Peyer's patch (tissue), 4 donors: ENCODE data around the gene AMER2. TPM values are rescaled to one million over a fixed set of nuclear protein-coding genes. Genes with fewer than 3 reads are reported as not detected.

Experiments
- DNase-seq, 3 donors: peaks; one replicate each; pipeline ENCODE4 v3.0.0-alpha.2; 2017 to 2019
- H3K27ac ChIP-seq, 4 donors: fragments of 200-600 bp; sonication (generic); one replicate each; pipeline ENCODE4 v1.5.1; 2016 to 2019
- H3K27me3 ChIP-seq, 2 donors: fragments of 200-600 bp; sonication (generic); one replicate each; pipeline ENCODE4 v1.5.1; 2019
- H3K36me3 ChIP-seq, 3 donors: fragments of 200-600 bp; sonication (generic); one replicate each; pipeline ENCODE4 v1.5.1; 2016 to 2019
- H3K4me1 ChIP-seq, 4 donors: fragments of 200-600 bp; sonication (generic); one replicate each; pipeline ENCODE4 v1.5.1; 2016 to 2019
- H3K4me3 ChIP-seq, 4 donors: fragments of 200-600 bp; sonication (generic); 1 replicate in 3 of 4; 2 replicates in 1 of 4; pipeline ENCODE4 v1.5.1; 2016 to 2019; ENCODE audit warnings: mild to moderate bottlenecking in 1 of 4
- H3K9me3 ChIP-seq, 4 donors: fragments of 200-600 bp; sonication (generic); one replicate each; pipeline ENCODE4 v1.5.1; 2016 to 2019; ENCODE audit warnings: mild to moderate bottlenecking in 1 of 4
- CTCF ChIP-seq, 6 experiments: fragments of 450-650 bp in 4 of 6; fragments of 200-600 bp in 2 of 6; sonication (generic) in 1 of 6; IDR thresholded peaks; one replicate each; pipeline ENCODE4 v1.5.1; 2017 to 2019; ENCODE audit warnings: antibody characterized with exemption in 6 of 6, mild to moderate bottlenecking in 3 of 6, moderate library complexity in 1 of 6
- POLR2A ChIP-seq, 2 donors: fragments of 450-650 bp; IDR thresholded peaks; one replicate each; pipeline ENCODE4 v1.5.1; 2017; ENCODE audit warnings: antibody characterized with exemption in 2 of 2, mild to moderate bottlenecking in 2 of 2, moderate library complexity in 2 of 2
- total RNA-seq, 4 donors: library from RNA; depleted of rRNA; stranded (reverse); fragments of >200 nt; gene quantifications; one replicate each; pipeline ENCODE4 v1.1.0, GENCODE V29; 2016

AMER2 gene
- total RNA-seq, 4 donors from 2014 or later, result not detected

- H3K27me3 ChIP-seq, result no peaks in the 10 kb centered on the region
Measured at GRCh38 chr13:25149711-25150110, 22.4 kb downstream of the AMER2 start.

GRCh38 chr13:25148402-25148771, 23.7 kb downstream of the AMER2 start:
- Histone ChIP-seq H3K27me3 (no peaks in the 10 kb centered on the region), H3K4me1 (no peaks in the 10 kb centered on the region), H3K9me3 (no peaks in the 10 kb centered on the region), H3K4me3 (no peak overlapping the region), H3K36me3 (no peaks in the 10 kb centered on the region), H3K27ac (no peak overlapping the region)
- no peak for DNase-seq
- TF ChIP-seq POLR2A (IDR thresholded peaks at IDR 0.05) (no peak), CTCF (IDR thresholded peaks at IDR 0.05) (no peak)

More at GRCh38 chr13:25149711-25150110, 22.4 kb downstream of the AMER2 start:
- DNase-seq, result no peak
- TF ChIP-seq CTCF (IDR thresholded peaks at IDR 0.05), result no peak
- TF ChIP-seq POLR2A (IDR thresholded peaks at IDR 0.05), result no peak
- Histone ChIP-seq H3K4me1 (no peaks in the 10 kb centered on the region), H3K4me3 (no peak overlapping the region), H3K36me3 (no peaks in the 10 kb centered on the region), H3K27ac (no peak overlapping the region), H3K9me3 (no peaks in the 10 kb centered on the region)

GRCh38 chr13:25147638-25148401, 24.3 kb downstream of the AMER2 start:
- TF ChIP-seq CTCF (IDR thresholded peaks at IDR 0.05), result no peak
- Histone ChIP-seq H3K4me3 (no peak overlapping the region), H3K9me3 (no peaks in the 10 kb centered on the region)

GRCh38 chr13:25143706-25144105, 28.4 kb downstream of the AMER2 start:
- TF ChIP-seq CTCF (IDR thresholded peaks at IDR 0.05) (no peak), POLR2A (IDR thresholded peaks at IDR 0.05) (no peak)
- Histone ChIP-seq H3K36me3 (no peaks in the 10 kb centered on the region), H3K27me3 (no peaks in the 10 kb centered on the region), H3K4me1 (no peaks in the 10 kb centered on the region), H3K27ac (no peak overlapping the region), H3K9me3 (no peaks in the 10 kb centered on the region), H3K4me3 (no peak overlapping the region)
- DNase-seq, result no peak

More at GRCh38 chr13:25147638-25148401, 24.3 kb downstream of the AMER2 start:
- DNase-seq, result no peak
- Histone ChIP-seq H3K27ac (no peak overlapping the region), H3K4me1 (no peaks in the 10 kb centered on the region), H3K36me3 (no peaks in the 10 kb centered on the region), H3K27me3 (no peaks in the 10 kb centered on the region)

GRCh38 chr13:25141042-25141441, 31.0 kb downstream of the AMER2 start:
- H3K9me3 ChIP-seq, result no peaks in the 10 kb centered on the region
- DNase-seq, result no peak
- TF ChIP-seq POLR2A (IDR thresholded peaks at IDR 0.05), result no peak
- no peak for TF ChIP-seq CTCF (IDR thresholded peaks at IDR 0.05)
- no peaks in the 10 kb centered on the region for H3K27me3 ChIP-seq
- H3K27ac ChIP-seq, result no peak overlapping the region
- no peaks in the 10 kb centered on the region for H3K36me3 ChIP-seq
- H3K4me3 ChIP-seq, result no peak overlapping the region
- no peaks in the 10 kb centered on the region for H3K4me1 ChIP-seq

GRCh38 chr13:25137788-25138115, 34.3 kb downstream of the AMER2 start:
- DNase-seq, result no peak
- Histone ChIP-seq H3K4me3 (no peak overlapping the region), H3K27me3 (no peaks in the 10 kb centered on the region), H3K27ac (no peak overlapping the region), H3K36me3 (no peaks in the 10 kb centered on the region), H3K4me1 (no peaks in the 10 kb centered on the region), H3K9me3 (no peaks in the 10 kb centered on the region)
- TF ChIP-seq CTCF (IDR thresholded peaks at IDR 0.05) (no peak), POLR2A (IDR thresholded peaks at IDR 0.05) (no peak)
